ENCODE results near the gene SLC27A5. TPM values are rescaled to one million over a fixed set of nuclear protein-coding genes. Genes with fewer than 3 reads are reported as not detected.

Gene SLC27A5
- total and polyA plus RNA-seq, 9 of the 15 experiments (the other 6 are each of a cell fraction or from before 2014, with no cell fraction given) = 42.2 to 318 (median 64.7) TPM

GRCh38 chr19:58513694-58514563, 2.1 kb upstream of the SLC27A5 start (continued):
- TF ChIP-seq, protein P1, sequence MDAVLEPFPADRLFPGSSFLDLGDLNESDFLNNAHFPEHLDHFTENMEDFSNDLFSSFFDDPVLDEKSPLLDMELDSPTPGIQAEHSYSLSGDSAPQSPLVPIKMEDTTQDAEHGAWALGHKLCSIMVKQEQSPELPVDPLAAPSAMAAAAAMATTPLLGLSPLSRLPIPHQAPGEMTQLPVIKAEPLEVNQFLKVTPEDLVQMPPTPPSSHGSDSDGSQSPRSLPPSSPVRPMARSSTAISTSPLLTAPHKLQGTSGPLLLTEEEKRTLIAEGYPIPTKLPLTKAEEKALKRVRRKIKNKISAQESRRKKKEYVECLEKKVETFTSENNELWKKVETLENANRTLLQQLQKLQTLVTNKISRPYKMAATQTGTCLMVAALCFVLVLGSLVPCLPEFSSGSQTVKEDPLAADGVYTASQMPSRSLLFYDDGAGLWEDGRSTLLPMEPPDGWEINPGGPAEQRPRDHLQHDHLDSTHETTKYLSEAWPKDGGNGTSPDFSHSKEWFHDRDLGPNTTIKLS (IDR thresholded peaks at IDR 0.05; ENCODE audit: borderline replicate concordance, low read depth) = peak; percentile 51; the same call in 1 of the 2 replicates
- TF ChIP-seq NRF1 (conservative IDR thresholded peaks at IDR 0.05 in 1 of 2, IDR thresholded peaks at IDR 0.05 in 1 of 2) (peak; percentile 93 to 95), FUS (optimal IDR thresholded peaks at IDR 0.05; ENCODE audit: low read depth, low read length) (peak; percentile 82), E2F4 (CRISPR knock-in tag; IDR thresholded peaks at IDR 0.05; ENCODE audit: low read depth) (0 out of 2 replicates have a peak, but pooled peaks have one; percentile 46), CREB3 (tag; conservative IDR thresholded peaks at IDR 0.05; ENCODE audit: low read depth) (no peak), SMAD4 (CRISPR knock-in tag; conservative IDR thresholded peaks at IDR 0.05) (peak; percentile 54), ZNF274 (IDR thresholded peaks at IDR 0.05; ENCODE audit: borderline replicate concordance, low read depth, low read length) (no peak), RNF2 (IDR thresholded peaks at IDR 0.05) (peak; percentile 62), HDAC2 (IDR thresholded peaks at IDR 0.05) (0 out of 2 replicates have a peak, but pooled peaks have one; percentile 38), XRCC5 (IDR thresholded peaks at IDR 0.05; ENCODE audit: low read depth, low read length) (peak; percentile 75; the same call in 1 of the 2 replicates), VEZF1 (CRISPR knock-in tag; IDR thresholded peaks at IDR 0.05) (peak; percentile 65; the same call in 1 of the 2 replicates), U2AF1 (optimal IDR thresholded peaks at IDR 0.05; ENCODE audit: low read depth, low read length) (peak; percentile 51)
- TF ChIP-seq, protein P2, sequence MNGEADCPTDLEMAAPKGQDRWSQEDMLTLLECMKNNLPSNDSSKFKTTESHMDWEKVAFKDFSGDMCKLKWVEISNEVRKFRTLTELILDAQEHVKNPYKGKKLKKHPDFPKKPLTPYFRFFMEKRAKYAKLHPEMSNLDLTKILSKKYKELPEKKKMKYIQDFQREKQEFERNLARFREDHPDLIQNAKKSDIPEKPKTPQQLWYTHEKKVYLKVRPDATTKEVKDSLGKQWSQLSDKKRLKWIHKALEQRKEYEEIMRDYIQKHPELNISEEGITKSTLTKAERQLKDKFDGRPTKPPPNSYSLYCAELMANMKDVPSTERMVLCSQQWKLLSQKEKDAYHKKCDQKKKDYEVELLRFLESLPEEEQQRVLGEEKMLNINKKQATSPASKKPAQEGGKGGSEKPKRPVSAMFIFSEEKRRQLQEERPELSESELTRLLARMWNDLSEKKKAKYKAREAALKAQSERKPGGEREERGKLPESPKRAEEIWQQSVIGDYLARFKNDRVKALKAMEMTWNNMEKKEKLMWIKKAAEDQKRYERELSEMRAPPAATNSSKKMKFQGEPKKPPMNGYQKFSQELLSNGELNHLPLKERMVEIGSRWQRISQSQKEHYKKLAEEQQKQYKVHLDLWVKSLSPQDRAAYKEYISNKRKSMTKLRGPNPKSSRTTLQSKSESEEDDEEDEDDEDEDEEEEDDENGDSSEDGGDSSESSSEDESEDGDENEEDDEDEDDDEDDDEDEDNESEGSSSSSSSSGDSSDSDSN (IDR thresholded peaks at IDR 0.05; ENCODE audit: borderline replicate concordance in 1 of 2, low read depth in 2 of 2, low read length in 2 of 2) = 0 out of 4 replicates have a peak, but pooled peaks of 1 of the 2 experiments have one; percentile 26
- TF ChIP-seq, protein P3, sequence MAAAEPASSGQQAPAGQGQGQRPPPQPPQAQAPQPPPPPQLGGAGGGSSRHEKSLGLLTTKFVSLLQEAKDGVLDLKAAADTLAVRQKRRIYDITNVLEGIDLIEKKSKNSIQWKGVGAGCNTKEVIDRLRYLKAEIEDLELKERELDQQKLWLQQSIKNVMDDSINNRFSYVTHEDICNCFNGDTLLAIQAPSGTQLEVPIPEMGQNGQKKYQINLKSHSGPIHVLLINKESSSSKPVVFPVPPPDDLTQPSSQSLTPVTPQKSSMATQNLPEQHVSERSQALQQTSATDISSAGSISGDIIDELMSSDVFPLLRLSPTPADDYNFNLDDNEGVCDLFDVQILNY (CRISPR knock-in tag; IDR thresholded peaks at IDR 0.05) = 0 out of 2 replicates have a peak, but pooled peaks have one; percentile 29

Measured in K562 (cell line).